NCI-H524 treated with DMSO at 0.1 percent for 48 hours (cell line): ENCODE results near the gene PTPRH.
"Not testable (repeated sequence)": the region's sequence is repeated elsewhere in the genome, so short reads cannot be mapped to it uniquely, and the experiment has no call there.

Experiments
- DNase-seq: peaks from one replicate; lab custom pipeline; 2025; lab: John Stamatoyannopoulos, UW

Gene PTPRH

DNA sequence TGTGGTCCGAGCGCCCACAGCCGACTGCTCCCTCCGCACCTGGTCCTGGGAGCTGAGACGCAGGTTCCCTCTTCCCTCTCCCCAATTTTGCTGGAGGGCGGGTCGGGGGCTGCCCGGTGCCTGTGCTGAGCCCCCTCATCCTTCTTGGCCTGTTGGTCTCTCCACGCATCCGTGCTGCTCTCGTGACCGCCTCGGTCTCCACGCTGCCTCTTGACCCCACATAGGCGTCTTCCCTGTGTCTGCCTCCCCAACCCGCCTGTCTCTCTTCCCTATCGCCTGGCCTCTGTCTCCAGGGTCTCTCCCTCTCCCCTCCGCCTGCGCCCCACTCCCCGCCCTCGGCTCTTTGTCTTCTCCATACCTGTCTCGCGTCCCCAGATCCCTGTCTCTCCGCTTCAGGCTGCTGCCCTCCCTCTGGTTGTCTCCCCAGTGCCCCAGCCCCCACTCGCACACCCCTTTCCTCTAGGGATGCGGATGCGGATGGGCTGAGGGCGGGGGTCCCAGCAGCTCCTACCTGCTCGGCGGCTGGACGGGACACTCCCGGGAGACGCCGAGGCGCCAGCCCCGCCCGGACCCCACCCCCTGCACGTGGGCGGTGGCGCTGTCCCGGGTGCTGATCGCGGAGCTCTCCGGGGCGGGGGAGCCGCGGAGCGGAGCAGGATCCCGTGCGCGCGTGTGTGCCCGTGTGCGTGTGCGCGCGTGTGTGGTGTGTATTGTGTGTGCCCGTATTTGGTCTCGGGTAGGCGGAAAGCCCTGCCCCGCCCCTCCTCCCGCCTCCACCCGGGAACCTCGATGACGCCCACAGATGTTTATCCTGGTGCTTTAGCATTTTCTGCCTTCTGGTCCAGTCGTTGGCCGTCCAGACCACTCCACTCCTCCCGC, 29.5 kb downstream of the PTPRH start, which contains the start of gene SYT5:
SYT5 (minus strand) TSS at position 684 of the 879 bp plus-strand sequence. CDS start 1,248 bp downstream, outside the sequence.
- DNase-seq, result no peak

DNA sequence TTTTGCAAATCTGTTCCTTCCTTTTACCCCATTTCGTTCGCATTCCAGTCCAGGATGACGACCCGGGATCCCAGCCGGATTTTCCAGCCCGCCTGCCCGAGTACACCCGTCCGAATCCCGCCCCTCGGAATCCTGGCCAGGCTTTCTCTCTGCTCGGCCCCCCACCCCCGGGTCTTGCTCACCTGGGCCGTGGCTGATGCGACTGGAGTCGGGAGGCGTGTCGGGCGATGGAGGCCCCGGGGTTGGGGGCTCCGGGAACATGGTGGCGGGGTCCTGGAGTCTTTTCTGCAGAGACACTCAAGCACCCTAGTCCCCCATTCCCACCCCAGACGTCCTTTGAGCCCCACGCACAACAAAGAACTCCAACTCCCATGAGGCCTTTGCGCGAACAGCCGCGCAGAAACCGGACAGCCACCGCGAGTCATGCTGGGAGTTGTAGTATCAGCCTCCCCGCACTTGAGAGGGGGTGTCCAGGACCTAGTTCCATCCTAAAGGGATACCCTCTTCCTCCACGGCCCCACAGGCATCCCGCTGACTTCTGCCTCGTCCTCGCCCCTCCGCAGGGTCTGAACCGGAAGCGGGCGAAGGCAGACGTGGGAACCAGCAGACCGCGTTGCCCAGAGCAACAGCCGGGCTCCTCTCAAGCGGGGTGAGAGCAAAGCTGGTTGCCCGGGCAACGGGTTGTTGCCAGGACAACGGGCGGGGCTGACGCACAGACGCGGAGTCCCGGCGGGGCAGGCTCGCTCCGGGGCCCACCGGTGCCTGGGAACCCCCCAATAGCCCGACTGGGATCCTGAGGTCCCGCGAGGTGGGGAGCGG, 30.3 kb downstream of the PTPRH start:
- peak; percentile 63 for DNase-seq

DNA sequence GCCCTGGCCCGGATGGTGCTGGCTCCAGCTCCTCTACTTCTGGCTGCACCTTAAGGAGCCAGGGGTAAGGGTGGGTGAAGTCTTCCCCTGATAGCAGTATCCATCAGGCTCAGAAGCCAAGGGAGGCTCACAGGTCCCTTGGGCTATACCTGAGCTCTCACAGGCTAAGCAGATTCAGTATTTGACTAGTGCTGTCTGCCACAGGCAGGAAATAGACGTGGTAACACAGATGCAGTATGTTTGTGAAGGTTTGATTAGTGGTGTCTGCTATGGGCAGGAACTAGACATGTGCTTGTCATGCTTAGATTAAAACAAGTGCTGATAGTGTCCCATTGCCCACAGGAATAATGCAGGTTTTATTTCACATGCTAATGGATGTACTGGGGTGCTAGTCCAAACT, 33.2 kb downstream of the PTPRH start:
- no peak for DNase-seq

DNA sequence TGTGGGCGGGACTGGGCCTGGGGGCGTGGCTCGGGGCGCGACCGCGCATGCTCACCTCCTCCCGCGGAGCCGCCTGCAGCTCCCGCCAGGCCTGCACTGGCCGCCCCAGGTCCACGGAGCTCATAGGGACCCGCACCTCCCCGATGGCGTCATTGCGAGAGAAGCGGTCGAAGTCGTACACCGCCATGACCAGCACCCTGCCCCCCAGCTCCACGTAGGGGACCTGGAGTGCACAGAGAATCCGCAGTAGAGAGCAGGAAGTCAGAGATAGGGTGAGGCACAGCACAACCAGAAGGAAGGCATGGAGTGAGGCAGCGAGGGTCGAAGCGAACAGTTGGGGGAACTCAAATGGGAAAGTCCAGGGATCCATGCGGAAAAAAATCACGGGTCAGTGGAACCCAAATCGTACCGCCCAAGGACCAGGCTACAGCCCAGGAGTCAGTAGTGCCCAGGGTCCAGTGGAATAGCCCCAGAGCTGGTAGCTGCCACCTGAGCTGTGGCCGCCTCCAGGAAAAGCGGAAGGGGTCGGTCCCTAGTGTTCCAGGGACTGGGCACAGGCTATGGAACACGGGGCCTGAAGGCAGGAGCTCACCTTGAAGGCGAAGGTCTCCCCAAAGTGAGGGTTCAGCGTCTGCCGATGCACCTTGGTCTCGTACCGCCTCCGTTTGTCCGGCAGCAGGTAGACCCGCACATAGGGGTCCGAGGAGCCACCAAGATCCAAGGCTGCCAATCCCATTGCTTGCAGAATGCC, 34.0 kb downstream of the PTPRH start:
- DNase-seq, result no peak

DNA sequence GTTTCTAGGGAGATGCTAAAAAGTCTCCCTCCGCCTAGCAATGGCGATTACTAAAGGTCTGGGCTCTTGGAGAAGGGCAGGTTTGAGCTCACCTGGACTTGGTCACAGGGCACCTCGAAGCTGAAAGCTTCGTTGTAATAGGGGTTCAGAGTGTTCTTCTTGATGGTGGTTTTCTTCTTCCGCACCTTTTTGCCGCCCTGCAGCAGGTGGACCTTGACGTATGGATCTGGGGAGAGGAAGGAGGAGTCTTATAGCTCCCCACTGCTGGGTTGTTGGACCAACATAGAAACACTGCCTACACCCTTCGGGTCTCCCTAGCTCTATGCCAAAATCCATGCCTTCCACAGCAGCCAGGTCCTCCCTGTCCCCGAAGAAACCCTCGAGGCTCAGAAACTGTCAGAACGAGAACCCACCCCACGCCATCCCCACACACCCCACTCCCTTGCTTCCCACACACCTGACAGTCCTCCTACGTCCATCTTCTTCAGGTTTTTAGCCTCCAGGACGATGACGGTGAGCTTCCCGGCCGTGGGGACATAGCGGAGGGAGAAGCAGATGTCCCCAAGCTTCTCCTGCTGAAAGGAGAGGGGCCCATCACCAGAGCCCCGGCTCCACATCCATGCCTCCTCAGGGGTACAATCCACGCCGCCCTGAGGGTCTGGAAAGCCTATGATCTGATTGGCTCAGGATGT, 34.7 kb downstream of the PTPRH start:
- DNase-seq, result no peak

DNA sequence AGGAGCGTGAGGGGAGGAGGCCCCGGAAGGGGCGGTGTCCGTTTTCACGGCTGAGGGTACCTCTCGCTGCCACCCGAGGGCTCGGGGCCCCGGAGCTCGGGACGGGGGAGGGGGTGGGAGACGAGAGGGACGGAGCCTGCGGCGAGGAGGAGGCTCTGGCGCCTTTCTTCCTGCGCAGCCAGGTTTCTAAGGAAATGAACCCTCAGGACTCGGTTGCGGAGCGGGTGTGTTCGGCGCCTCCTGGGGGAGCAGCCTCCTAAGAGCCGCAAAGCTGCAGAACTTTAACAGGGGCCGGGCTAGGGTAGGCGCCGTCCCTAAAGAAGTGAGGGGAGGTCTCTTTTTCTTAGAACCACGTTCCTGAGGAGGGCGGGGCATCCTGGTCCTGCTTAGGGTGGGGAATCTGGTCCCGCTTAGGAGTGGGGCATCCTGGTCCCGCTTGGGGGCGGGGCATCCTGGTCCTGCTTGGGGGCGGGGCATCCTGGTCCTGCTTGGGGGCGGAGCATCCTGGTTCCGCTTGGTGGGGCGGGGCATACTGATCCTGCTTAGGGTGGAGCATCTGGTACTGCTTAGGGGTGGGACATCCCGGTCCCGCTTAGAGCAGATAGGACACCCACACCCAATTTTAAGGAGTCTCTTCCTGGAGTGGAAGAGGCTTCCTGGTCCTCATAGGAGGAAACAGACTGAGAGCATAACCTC, 35.4 kb downstream of the PTPRH start:
- DNase-seq, result no peak

DNA sequence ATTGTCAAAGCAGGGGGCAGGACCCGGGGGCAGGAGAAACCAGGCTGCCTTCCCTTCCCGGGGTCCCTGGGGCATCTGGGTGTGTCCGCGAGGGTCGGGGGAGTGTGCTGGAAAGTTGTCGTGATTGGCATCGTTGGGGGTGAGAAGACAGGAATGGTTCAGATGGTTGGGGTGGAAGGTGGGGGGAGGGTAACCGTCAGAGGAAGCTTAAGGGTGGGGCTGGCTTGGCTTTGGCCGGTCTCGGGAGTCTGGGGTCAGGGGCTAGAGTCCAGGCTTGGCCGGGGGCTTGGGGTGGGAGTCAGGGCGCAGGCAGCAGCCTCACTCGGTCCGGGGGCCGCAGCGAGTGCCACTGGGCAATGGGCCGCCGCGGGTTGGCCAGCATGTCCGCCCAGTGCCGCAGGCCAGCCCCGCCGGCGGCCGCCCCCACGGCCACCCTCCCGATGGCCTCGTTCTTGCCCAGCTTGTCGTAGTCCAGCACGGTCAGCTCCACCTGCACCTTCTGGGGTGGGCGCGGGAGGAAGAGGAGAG, 36.1 kb downstream of the PTPRH start:
- no peak for DNase-seq

DNA sequence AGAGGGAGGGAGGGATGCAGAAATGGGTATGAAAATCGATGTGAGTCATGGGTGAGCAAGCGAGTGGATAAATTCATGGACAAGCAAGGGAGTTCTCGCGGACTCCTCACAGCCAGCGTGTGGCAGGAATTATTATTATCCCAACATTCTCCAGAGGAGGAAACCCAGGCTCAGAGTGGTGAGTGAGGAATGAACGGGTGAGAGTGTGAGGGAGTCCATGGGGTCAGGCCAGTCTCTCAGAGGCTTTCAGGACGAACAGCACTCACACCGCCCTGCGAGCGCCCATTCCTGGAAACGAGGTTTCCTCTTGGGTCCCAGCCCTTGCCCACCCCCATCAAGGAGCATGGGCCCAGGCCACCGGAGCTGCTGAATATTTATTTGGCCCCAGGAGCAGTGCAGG, 36.6 kb downstream of the PTPRH start:
- DNase-seq, result no peak

DNA sequence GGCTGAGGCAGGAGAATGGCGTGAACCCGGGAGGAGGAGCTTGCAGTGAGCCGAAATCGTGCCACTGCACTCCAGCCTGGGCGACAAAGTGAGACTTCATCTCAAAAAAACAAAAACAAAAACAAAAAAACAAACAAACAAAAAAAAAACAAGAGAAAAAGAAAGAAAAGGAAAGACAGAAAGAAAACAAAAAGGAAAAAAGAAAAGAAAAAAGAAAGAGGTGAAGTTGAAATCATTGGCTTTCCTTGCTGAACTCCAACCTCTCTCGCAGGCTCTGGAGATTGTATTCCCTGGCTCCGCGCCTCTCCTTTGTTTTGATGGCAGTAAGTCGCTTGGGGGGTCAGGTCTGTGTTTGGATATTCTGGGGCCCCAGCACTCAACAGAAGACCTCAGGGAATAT, 37.0 kb downstream of the PTPRH start:
- not testable (repeated sequence) for DNase-seq

DNA sequence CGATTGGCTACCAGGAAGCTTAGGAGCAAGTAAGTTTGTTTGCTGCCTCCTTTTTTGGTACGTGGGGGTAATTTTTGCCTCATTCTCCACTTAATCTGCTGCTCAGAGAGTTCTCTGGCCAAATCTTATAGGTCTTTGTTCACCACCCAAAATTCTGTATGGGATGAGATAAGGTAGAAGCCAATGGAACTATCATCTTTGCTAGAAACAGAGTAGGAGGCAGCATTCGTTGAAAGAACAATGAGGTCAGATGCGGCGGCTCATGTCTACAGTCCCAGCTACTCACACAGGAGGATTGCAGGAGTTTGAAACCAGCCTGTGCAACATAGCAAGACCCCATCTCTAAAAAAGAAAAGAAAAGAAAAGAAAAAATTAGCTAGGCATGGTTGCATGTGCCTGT, 37.9 kb downstream of the PTPRH start:
- DNase-seq, result no peak

DNA sequence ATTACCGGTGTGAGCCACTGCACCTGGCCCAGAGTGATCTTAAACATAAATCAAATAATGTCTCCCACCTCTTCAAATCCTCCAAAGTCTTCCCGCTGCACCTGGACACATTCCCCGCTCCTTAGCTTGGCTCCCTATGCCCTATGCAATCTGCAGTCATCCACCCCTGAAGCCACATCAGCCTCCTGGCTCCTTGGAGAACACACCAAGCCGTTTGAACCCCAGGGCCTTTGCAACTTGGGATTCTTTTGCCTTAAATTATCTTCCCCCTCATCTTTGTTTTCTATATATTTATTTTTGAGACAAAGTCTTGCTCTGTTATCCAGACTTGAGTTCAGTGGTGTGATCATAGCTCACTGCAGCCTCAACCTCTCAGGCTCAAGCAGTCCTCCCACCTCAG, 40.2 kb downstream of the PTPRH start:
- no peak for DNase-seq

DNA sequence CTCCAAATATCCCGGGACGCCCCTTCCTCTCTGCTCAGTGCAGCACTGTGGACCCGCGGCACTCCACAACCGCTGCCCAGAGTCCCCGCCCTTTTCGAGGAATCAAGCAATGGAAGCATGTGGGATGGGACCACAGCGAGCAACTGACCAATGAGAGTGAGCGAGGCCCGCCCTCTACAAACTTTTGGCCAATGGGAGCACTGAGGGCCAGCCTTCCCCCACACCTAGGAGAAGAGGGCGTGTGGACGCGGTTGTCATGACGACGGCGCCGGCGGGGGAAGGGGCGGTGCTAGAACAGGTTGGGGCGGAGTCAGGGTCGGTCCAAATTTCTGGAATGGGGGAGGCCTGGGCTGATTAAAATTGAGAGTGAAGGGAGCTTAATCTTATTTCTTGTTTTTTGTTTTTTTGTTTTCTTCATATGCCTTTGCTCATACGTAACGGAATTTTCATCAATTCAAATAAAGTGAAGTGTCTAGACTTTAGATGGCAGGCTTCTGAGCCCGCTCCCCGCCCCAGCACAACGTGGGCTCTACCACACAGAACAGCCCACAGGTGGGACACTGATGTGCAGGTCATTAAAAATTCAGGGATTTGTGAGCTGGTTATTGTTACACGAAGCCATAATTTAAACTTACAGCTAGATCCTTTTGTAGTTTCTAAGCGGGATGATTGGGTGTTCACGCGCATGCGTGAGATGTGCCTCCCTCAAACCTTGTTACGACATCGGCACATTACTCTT, 42.6 kb downstream of the PTPRH start, which contains the start of gene DNAAF3:
DNAAF3 (minus strand) TSS at position 84 of the 739 bp plus-strand sequence. CDS start 200 bp downstream, outside the sequence.
- peak; percentile 85 for DNase-seq

DNA sequence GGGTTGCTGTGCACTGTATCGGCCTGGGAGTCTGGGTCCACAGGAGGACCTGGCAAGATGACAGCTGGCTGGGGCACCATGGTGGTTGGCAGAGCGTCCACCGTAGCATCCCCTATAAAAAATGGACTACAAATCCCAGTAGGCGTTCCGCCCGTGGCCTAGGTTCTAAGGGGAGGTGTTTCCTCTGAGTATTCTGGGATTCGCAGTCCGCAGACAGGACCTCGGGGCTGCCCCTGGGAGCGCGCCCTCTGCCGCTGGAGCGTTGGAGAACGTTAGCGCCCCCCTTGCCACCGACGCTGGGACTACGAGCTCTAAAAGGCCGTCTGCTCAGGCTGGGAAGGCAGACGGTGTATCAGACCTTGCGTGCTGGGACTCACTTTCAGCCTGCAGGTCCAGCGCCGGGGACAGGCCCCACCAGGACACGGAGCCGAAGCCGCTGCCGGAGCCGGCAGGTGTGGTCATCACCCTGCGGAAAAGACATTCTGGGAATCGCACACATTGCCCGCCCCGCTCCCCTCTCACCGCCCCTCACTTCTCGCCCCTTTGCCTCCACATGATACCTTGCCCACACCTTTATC, 43.3 kb downstream of the PTPRH start:
- peak; percentile 55 for DNase-seq

DNA sequence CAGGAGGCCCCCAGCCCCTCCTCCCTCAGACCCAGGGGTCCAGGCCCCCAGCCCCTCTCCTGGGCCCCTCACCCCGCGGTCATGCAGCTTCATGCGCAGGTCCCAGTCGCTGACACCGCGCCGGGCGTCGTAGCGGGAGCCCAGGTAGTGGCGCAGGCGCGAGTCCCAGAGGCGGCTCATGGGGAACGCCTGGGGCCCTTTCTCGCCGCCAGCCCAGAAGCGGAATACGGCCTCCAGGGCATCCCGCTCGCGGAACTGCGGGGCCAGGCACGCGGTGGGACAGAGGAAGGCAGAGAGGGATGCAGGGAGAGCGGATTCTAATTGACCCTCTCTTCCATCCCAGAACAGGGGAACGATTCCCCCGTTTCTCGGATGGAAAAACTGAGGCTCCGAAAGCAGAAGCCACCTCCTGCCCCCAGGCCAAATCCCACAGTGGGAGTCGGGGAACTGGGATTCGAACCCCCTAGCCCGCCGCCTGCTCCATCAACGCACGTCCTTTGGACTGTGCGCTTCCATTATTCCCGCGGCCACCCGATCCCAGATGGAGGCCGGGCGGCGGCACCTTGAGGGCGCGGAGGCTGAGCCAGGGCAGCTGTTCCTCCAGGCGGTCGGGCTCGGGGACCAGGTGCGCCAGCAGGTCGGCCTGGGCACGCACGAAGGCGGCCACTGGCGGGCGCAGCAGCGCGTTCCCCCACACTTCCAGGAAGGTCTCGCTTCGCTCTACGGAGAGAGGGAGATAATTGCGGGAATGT, 47.6 kb downstream of the PTPRH start:
- no peak for DNase-seq

DNA sequence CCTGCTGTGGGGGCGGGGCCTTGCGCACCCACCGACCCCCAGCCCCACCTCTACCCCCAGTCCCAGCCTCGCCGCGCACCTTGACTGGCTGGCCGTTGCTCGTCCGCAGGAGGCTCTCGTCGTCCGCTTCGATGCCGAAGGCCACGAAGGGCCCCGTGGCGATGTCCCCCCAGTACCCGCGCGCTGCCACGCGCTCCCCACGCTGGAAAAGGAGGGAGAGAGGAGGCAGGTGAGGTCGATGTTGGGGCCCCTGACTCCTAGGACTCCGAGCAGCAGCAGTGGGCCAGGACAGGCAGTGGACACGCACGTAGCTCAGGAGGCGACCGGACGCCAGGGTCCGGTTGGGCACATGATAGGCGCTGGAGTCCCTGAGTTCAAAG, 48.3 kb downstream of the PTPRH start:
- DNase-seq, result no peak

DNA sequence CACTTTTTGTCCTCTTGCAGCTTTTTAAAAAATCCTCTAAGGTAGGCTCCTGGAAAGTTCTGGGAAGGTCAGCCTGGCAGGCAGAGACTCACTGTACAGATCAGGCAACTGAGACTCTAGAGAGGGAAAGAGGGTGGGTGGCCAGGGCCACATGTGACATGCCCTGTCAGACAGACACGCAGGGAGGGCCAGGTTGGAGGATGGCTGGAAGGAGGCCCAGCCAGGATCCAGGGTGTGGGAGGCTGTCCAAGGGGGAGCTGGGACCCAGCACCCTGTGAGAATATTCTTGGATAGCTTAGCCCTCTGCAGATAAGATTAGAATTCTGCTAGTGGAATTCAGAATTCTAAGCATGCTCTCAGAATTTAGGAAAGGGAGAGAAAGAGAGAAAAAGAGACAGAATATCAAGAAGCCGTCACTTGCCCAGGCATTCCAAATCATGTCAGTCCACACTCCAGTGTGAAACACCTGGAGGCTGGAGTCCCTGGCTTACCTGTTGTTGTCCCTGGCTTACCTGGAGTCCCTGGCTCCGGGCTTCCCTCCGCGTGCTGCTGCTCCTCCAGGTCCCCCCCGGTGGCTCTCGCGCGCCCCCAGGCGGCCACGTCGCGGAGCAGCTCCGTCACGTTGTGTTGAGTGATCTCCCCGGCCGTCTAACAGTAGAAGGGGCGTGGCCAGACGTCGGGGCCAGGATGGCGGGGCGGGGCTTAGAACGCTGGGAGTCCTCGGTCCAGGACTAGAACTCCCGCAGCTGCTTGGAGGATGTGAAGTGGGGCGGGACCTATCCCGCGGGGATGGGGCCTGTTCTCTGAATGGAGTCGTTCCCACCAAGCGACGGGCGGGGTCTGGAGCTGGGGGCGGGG, 48.9 kb downstream of the PTPRH start:
- no peak for DNase-seq

DNA sequence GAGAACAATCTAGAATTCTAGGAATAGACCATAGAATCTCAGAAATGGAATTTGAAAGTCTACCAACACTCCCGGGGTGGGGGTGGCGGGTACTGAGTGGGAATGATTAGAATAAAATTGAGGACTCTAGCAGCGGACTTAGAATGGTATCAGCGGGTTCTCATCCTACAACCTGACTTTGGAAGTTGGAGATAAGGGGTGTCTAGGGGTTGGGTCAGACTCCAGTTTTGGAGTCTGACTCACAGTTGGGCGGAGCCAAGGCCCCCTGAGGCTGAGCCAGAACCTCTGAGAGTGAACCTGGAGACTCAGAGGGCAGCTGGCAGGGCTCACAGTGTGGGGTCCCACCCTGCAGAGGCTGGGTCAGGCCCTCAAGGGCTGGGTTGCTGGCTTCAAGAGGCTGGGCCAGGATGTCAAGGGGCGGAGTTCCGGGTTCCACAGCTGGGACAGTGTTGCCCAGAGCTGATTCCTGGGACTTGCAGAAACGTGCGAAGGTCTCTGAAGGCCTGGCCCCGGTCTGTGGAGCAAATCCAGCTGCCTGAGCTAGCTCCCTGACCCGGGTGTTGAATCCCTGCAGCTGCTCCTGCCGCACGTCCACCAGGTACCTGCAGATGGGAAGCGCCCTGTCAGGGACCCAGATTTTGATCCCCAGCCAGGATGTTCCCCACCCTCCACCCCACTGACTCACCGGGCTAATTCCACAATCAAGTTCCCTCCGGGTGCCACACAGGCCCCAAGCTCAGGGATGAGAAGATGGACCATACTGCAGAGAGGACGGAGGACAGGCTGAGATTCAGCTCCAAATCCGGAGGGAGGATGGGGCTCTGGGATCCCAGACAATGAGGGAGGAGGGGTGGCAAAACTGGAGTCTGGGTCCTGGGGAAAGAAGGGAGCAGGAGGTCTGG, 50.2 kb downstream of the PTPRH start:
- DNase-seq, result no peak
